Lung (tissue), 4 donors: Measurements from ENCODE around the gene NME8. TPM values are rescaled to one million over a fixed set of nuclear protein-coding genes. Genes with fewer than 3 reads are reported as not detected.

Source experiments
- polyA plus RNA-seq, 2 donors: library from polyadenylated mRNA; stranded (reverse); fragments of 200-250 nt; gene quantifications; one replicate each; pipeline ENCODE4 v1.2.1, GENCODE V29; 2013
- total RNA-seq, 2 donors: library from RNA; depleted of rRNA in 1 of 2; stranded (reverse); fragments of >200 nt in 1 of 2; gene quantifications; one replicate each; pipeline ENCODE4 v1.2.1, GENCODE V29; 2014 to 2021
- donor health status: Bipolar disorder and iron deficiency.
- donor health status: healthy.
- donor health status: DM: yes; HTN: yes; CAD: no.

Gene NME8
- total and polyA plus RNA-seq, 4 donors = 0.28 to 1.8 (median 0.71) TPM

Other genes with a start within 250 kb of the NME8 start
- 1 to 10 TPM; 3.8 to 5.6 TPM for gene GPR141, start 164.8 kb upstream of the NME8 start, total RNA-seq
- 1 to 10 TPM in 1 of 2 donors, under 1 TPM in 1; 0.39 to 8.7 TPM for gene GPR141, start 164.8 kb upstream of the NME8 start, polyA plus RNA-seq
- gene SFRP4, start 68.2 kb downstream of the NME8 start, total RNA-seq = 1 to 10 TPM; 2.5 to 5.3 TPM
- 1 to 10 TPM; 3.2 to 3.5 TPM for gene SFRP4, start 68.2 kb downstream of the NME8 start, polyA plus RNA-seq
- gene EPDR1, start 72.0 kb downstream of the NME8 start, total RNA-seq = 10 to 100 TPM; 65.2 to 93.2 TPM
- gene EPDR1, start 72.0 kb downstream of the NME8 start, polyA plus RNA-seq = 10 to 100 TPM; 22.5 to 33.0 TPM